Measurements from ENCODE around the gene LMOD1. TPM values are rescaled to one million over a fixed set of nuclear protein-coding genes. Genes with fewer than 3 reads are reported as not detected.

The LMOD1 gene
- 100 to 1,000 TPM; 638 to 761 TPM for total RNA-seq

GRCh38 chr1:201946224-201946908 is at the start of gene LMOD1:
Gene LMOD1 (minus strand): TSS chr1:201946548. CDS start chr1:201946340, 208 bp downstream.
- H3K9me3 ChIP-seq = no peaks in the 10 kb centered on the region
- H3K4me1 ChIP-seq (ENCODE audit: control insufficient read depth in 1 of 2, low read depth in 2 of 2) = peaks cover 8 to 25% of the 10 kb centered on the region in 2 donors
- H3K36me3 ChIP-seq = peaks cover 24% of the 10 kb centered on the region
- peak within 1 kb of the TSS; percentile 88 for H3K4me3 ChIP-seq
- peak; percentile 87 for DNase-seq (ENCODE audit: low spot score)
- H3K27ac ChIP-seq = peak within 1 kb of the TSS; percentile 98 to 100
- H3K27me3 ChIP-seq (replicated peaks; ENCODE audit: insufficient read depth) = no peaks in the 10 kb centered on the region
- peak; percentile 87 for ATAC-seq (ENCODE audit: insufficient number of reproducible peaks, low FRiP score, low read depth)
- TF ChIP-seq CTCF (IDR thresholded peaks at IDR 0.05) = peak; percentile 32

- no peaks in the 10 kb centered on the region for H3K9me3 ChIP-seq
- H3K27ac ChIP-seq = no peak overlapping the region
- no peak for ATAC-seq (ENCODE audit: insufficient number of reproducible peaks, low FRiP score, low read depth)
- no peaks in the 10 kb centered on the region for H3K4me1 ChIP-seq (ENCODE audit: control insufficient read depth in 1 of 2, low read depth in 2 of 2)
- peaks cover 32% of the 10 kb centered on the region for H3K36me3 ChIP-seq
- H3K27me3 ChIP-seq (replicated peaks; ENCODE audit: insufficient read depth) = no peaks in the 10 kb centered on the region
- no peak for DNase-seq (ENCODE audit: low spot score)
- H3K4me3 ChIP-seq = no peak overlapping the region
- TF ChIP-seq CTCF (IDR thresholded peaks at IDR 0.05) = no peak
Observed at GRCh38 chr1:201990427-201990826, 44.1 kb upstream of the LMOD1 start.

GRCh38 chr1:201989354-201990128 is 43.2 kb upstream of the LMOD1 start:
- Histone ChIP-seq H3K27me3 (replicated peaks; ENCODE audit: insufficient read depth) (no peaks in the 10 kb centered on the region), H3K27ac (no peak overlapping the region), H3K36me3 (peaks cover 32% of the 10 kb centered on the region), H3K4me1 (ENCODE audit: control insufficient read depth in 1 of 2, low read depth in 2 of 2) (peaks cover 0 to 6% of the 10 kb centered on the region in 2 donors), H3K4me3 (no peak overlapping the region), H3K9me3 (no peaks in the 10 kb centered on the region)
- TF ChIP-seq CTCF (IDR thresholded peaks at IDR 0.05) = no peak
- ATAC-seq (ENCODE audit: insufficient number of reproducible peaks, low FRiP score, low read depth) = no peak
- DNase-seq (ENCODE audit: low spot score) = no peak

- no peak for ATAC-seq (ENCODE audit: insufficient number of reproducible peaks, low FRiP score, low read depth)
- Histone ChIP-seq H3K4me3 (no peak overlapping the region), H3K27ac (no peak overlapping the region), H3K36me3 (peaks cover 32% of the 10 kb centered on the region), H3K4me1 (ENCODE audit: control insufficient read depth in 1 of 2, low read depth in 2 of 2) (peaks cover 9 to 15% of the 10 kb centered on the region in 2 donors), H3K9me3 (no peaks in the 10 kb centered on the region), H3K27me3 (replicated peaks; ENCODE audit: insufficient read depth) (no peaks in the 10 kb centered on the region)
- no peak for DNase-seq (ENCODE audit: low spot score)
- TF ChIP-seq CTCF (IDR thresholded peaks at IDR 0.05) = no peak
Observed at GRCh38 chr1:201988601-201989000, 42.3 kb upstream of the LMOD1 start.

- TF ChIP-seq CTCF (IDR thresholded peaks at IDR 0.05) = no peak
- H3K27ac ChIP-seq = no peak overlapping the region
- ATAC-seq (ENCODE audit: insufficient number of reproducible peaks, low FRiP score, low read depth) = no peak
- DNase-seq (ENCODE audit: low spot score) = no peak
- no peaks in the 10 kb centered on the region for H3K27me3 ChIP-seq (replicated peaks; ENCODE audit: insufficient read depth)
- H3K4me1 ChIP-seq (ENCODE audit: control insufficient read depth in 1 of 2, low read depth in 2 of 2) = peaks cover 11 to 24% of the 10 kb centered on the region in 2 donors
- H3K9me3 ChIP-seq = no peaks in the 10 kb centered on the region
- no peak overlapping the region for H3K4me3 ChIP-seq
- H3K36me3 ChIP-seq = peaks cover 12% of the 10 kb centered on the region
Observed at GRCh38 chr1:201985355-201985754, 39.0 kb upstream of the LMOD1 start.

Measured in thoracic aorta (tissue), 2 donors.